Peyer's patch (tissue), 4 donors: Measurements from ENCODE around the gene PGLYRP2.

ENCODE experiments used
- POLR2A ChIP-seq, 2 donors: fragments of 450-650 bp; IDR thresholded peaks; one replicate each; pipeline ENCODE4 v1.5.1; 2017; ENCODE audit warnings: antibody characterized with exemption in 2 of 2, mild to moderate bottlenecking in 2 of 2, moderate library complexity in 2 of 2
- TF ChIP-seq, protein P1 (sequence below), 6 experiments: fragments of 450-650 bp in 4 of 6; fragments of 200-600 bp in 2 of 6; sonication (generic) in 1 of 6; IDR thresholded peaks; one replicate each; pipeline ENCODE4 v1.5.1; 2017 to 2019; ENCODE audit warnings: antibody characterized with exemption in 6 of 6, mild to moderate bottlenecking in 3 of 6, moderate library complexity in 1 of 6

DNA sequence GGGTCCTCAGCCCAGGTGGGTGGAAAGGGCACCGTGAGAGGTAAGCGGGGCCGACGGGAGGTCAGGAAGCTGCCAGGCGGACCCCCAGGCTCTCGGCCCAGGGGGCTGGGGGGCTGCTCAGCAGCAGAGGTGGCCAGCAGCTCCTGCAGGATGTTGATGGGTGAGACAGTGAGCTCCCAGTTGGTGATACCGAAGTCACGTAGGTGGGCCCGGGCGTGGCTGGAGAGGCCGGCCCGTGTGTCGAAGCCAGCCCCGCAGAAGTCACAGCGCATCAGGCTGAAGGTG, 42.5 kb downstream of the PGLYRP2 start:
- TF ChIP-seq, protein P1, sequence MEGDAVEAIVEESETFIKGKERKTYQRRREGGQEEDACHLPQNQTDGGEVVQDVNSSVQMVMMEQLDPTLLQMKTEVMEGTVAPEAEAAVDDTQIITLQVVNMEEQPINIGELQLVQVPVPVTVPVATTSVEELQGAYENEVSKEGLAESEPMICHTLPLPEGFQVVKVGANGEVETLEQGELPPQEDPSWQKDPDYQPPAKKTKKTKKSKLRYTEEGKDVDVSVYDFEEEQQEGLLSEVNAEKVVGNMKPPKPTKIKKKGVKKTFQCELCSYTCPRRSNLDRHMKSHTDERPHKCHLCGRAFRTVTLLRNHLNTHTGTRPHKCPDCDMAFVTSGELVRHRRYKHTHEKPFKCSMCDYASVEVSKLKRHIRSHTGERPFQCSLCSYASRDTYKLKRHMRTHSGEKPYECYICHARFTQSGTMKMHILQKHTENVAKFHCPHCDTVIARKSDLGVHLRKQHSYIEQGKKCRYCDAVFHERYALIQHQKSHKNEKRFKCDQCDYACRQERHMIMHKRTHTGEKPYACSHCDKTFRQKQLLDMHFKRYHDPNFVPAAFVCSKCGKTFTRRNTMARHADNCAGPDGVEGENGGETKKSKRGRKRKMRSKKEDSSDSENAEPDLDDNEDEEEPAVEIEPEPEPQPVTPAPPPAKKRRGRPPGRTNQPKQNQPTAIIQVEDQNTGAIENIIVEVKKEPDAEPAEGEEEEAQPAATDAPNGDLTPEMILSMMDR (IDR thresholded peaks at IDR 0.05) = no peak
- no peak for TF ChIP-seq POLR2A (IDR thresholded peaks at IDR 0.05)
